Endothelial cell of umbilical vein (primary cell): ENCODE data around the gene MVK.

ENCODE experiments used
- EZH2 ChIP-seq: IDR thresholded peaks from 2 replicates; pipeline ENCODE4 v1.6.1; 2012; ENCODE audit warnings: borderline replicate concordance, low read depth, mild to moderate bottlenecking, moderate library complexity, low read length, inconsistent platforms; ENCODE audit not compliant: severe bottlenecking
- FOS ChIP-seq: IDR thresholded peaks from 2 replicates; pipeline ENCODE4 v1.6.1; 2011; ENCODE audit warnings: mild to moderate bottlenecking, low read length, moderate library complexity, borderline replicate concordance; ENCODE audit not compliant: insufficient read depth
- GATA2 ChIP-seq: IDR thresholded peaks from 2 replicates; pipeline ENCODE4 v1.7.0; 2011; ENCODE audit warnings: low read depth, mild to moderate bottlenecking, moderate library complexity, mixed read lengths, low read length; ENCODE audit not compliant: insufficient read length, insufficient read depth
- JUN ChIP-seq: IDR thresholded peaks from 2 replicates; pipeline ENCODE4 v1.6.1; 2011; ENCODE audit warnings: borderline replicate concordance, low read depth; ENCODE audit not compliant: insufficient read length, insufficient read depth
- POLR2A ChIP-seq: IDR thresholded peaks from 2 replicates; pipeline ENCODE4 v1.6.1; 2012; ENCODE audit warnings: low read depth, mild to moderate bottlenecking, control low read depth, low read length
- POLR2AphosphoS5 ChIP-seq: IDR thresholded peaks from 2 replicates; pipeline ENCODE4 v1.6.1; 2012; ENCODE audit warnings: low read depth, mild to moderate bottlenecking, control low read depth, low read length, moderate library complexity; ENCODE audit not compliant: insufficient read depth
- TF ChIP-seq, protein P1 (sequence below), 2 donors: IDR thresholded peaks; 1 replicate in 1 of 2; 2 replicates in 1 of 2; pipeline ENCODE4 v1.5.1; 2011; ENCODE audit warnings: low read length in 2 of 2, mild to moderate bottlenecking in 2 of 2, moderate library complexity in 2 of 2, control low read depth in 1 of 2, inconsistent platforms in 1 of 2, low read depth in 1 of 2; ENCODE audit not compliant: insufficient read depth in 1 of 2; ENCODE audit errors: extremely low read depth in 1 of 2
- TF ChIP-seq, protein P2 (sequence below): IDR thresholded peaks from 2 replicates; pipeline ENCODE4 v1.6.1; 2011; ENCODE audit not compliant: insufficient read depth, insufficient read length

- TF ChIP-seq POLR2A = no peak
- TF ChIP-seq, protein P1, sequence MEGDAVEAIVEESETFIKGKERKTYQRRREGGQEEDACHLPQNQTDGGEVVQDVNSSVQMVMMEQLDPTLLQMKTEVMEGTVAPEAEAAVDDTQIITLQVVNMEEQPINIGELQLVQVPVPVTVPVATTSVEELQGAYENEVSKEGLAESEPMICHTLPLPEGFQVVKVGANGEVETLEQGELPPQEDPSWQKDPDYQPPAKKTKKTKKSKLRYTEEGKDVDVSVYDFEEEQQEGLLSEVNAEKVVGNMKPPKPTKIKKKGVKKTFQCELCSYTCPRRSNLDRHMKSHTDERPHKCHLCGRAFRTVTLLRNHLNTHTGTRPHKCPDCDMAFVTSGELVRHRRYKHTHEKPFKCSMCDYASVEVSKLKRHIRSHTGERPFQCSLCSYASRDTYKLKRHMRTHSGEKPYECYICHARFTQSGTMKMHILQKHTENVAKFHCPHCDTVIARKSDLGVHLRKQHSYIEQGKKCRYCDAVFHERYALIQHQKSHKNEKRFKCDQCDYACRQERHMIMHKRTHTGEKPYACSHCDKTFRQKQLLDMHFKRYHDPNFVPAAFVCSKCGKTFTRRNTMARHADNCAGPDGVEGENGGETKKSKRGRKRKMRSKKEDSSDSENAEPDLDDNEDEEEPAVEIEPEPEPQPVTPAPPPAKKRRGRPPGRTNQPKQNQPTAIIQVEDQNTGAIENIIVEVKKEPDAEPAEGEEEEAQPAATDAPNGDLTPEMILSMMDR (IDR thresholded peaks at IDR 0.05; ENCODE audit: extremely low read depth in 1 of 2, insufficient read depth in 1 of 2, low read depth in 1 of 2, low read length in 2 of 2) = no peak
- no peak for TF ChIP-seq POLR2AphosphoS5
- TF ChIP-seq EZH2 = no peak
- TF ChIP-seq, protein P2, sequence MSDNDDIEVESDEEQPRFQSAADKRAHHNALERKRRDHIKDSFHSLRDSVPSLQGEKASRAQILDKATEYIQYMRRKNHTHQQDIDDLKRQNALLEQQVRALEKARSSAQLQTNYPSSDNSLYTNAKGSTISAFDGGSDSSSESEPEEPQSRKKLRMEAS = no peak
- TF ChIP-seq JUN = no peak
- TF ChIP-seq GATA2 = no peak
- TF ChIP-seq FOS = no peak
Observed at GRCh38 chr12:109581334-109581691, 7.7 kb downstream of the MVK start.
